ENCODE data around the gene COLEC11. TPM values are rescaled to one million over a fixed set of nuclear protein-coding genes. Genes with fewer than 3 reads are reported as not detected.
"Not testable (repeated sequence)": the region's sequence is repeated elsewhere in the genome, so short reads cannot be mapped to it uniquely, and the experiment has no call there.

The COLEC11 gene
- total RNA-seq, 1 donor from 2014 or later: not detected

- H3K9me3 Mint-ChIP-seq (ENCODE audit: low read depth): no peaks in the 10 kb centered on the region
- no peak for DNase-seq (ENCODE audit: low spot score, unreplicated experiment)
- H3K27me3 Mint-ChIP-seq: no peaks in the 10 kb centered on the region
- peaks cover 16% of the 10 kb centered on the region for H3K36me3 Mint-ChIP-seq (ENCODE audit: insufficient read depth)
- no peak overlapping the region for H3K27ac Mint-ChIP-seq
- TF ChIP-seq, protein P1, sequence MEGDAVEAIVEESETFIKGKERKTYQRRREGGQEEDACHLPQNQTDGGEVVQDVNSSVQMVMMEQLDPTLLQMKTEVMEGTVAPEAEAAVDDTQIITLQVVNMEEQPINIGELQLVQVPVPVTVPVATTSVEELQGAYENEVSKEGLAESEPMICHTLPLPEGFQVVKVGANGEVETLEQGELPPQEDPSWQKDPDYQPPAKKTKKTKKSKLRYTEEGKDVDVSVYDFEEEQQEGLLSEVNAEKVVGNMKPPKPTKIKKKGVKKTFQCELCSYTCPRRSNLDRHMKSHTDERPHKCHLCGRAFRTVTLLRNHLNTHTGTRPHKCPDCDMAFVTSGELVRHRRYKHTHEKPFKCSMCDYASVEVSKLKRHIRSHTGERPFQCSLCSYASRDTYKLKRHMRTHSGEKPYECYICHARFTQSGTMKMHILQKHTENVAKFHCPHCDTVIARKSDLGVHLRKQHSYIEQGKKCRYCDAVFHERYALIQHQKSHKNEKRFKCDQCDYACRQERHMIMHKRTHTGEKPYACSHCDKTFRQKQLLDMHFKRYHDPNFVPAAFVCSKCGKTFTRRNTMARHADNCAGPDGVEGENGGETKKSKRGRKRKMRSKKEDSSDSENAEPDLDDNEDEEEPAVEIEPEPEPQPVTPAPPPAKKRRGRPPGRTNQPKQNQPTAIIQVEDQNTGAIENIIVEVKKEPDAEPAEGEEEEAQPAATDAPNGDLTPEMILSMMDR (IDR thresholded peaks at IDR 0.05; ENCODE audit: unreplicated experiment): no peak
- H3K4me3 Mint-ChIP-seq (ENCODE audit: low read depth): no peak overlapping the region
- peaks cover 17% of the 10 kb centered on the region for H3K4me1 Mint-ChIP-seq (ENCODE audit: low read depth)
These were observed 22.3 kb upstream of the COLEC11 start for GRCh38 chr2:3572620-3573019.

- Mint-ChIP-seq H3K4me3 (ENCODE audit: low read depth) (peak overlapping the region; percentile 95), H3K27me3 (no peaks in the 10 kb centered on the region), H3K4me1 (ENCODE audit: low read depth) (peaks cover 29% of the 10 kb centered on the region), H3K9me3 (ENCODE audit: low read depth) (no peaks in the 10 kb centered on the region), H3K27ac (peak overlapping the region; percentile 43), H3K36me3 (ENCODE audit: insufficient read depth) (peaks cover 27% of the 10 kb centered on the region)
- TF ChIP-seq, protein P1 (IDR thresholded peaks at IDR 0.05; ENCODE audit: unreplicated experiment): no peak
- no peak for DNase-seq (ENCODE audit: low spot score, unreplicated experiment)
These were observed 20.8 kb upstream of the COLEC11 start for GRCh38 chr2:3574155-3574554.

DNA sequence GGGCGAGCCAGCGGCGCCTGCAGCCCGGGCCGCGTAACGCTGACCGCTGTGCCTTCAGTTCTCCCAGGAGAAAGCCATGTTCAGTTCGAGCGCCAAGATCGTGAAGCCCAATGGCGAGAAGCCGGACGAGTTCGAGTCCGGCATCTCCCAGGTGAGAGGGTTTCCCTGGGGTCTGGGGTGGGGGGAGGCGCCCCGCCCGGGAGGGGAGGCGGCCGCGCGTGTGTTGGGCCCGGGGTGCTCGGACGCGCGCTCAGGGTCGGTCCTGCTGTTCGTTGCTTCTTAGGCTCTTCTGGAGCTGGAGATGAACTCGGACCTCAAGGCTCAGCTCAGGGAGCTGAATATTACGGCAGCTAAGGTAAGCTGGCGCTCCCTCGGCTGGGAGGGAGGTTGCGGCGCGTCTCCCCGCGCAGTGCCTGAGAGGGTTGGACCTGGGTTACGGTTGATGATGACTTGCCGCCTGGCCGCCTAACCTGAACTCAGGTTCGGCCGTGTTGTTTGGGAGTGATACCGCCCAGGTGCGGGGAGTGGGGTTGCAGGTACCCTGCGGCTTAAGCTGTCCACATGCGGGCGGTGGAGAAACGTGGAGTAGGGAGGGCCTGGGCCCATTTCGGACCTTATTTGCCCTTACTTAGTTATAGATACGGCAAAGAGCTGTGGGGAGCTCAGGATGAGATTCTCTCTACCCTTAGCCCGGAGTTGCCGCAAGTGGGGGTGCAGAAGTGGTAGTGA lies 19.2 kb upstream of the COLEC11 start:
- H3K27ac Mint-ChIP-seq: peak overlapping the region; percentile 99
- peak; percentile 18 for DNase-seq (ENCODE audit: low spot score, unreplicated experiment)
- TF ChIP-seq, protein P1 (IDR thresholded peaks at IDR 0.05; ENCODE audit: unreplicated experiment): no peak
- peaks cover 35% of the 10 kb centered on the region for H3K36me3 Mint-ChIP-seq (ENCODE audit: insufficient read depth)
- H3K4me1 Mint-ChIP-seq (ENCODE audit: low read depth): peaks cover 32% of the 10 kb centered on the region
- H3K27me3 Mint-ChIP-seq: no peaks in the 10 kb centered on the region
- peak overlapping the region; percentile 95 for H3K4me3 Mint-ChIP-seq (ENCODE audit: low read depth)
- no peaks in the 10 kb centered on the region for H3K9me3 Mint-ChIP-seq (ENCODE audit: low read depth)

DNA sequence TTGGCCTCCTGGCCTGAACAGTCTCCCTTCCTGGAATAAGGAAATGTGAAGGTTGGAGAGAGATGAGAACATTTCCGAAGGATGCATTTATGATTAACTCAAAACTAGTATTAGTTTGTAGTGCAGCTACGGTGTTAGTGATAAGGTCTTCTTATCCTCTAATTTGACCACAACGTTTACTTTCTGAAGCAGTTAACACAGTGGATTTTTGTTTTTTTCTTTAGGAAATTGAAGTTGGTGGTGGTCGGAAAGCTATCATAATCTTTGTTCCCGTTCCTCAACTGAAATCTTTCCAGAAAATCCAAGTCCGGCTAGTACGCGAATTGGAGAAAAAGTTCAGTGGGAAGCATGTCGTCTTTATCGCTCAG lies 18.7 kb upstream of the COLEC11 start:
- not testable (repeated sequence) for H3K27me3 Mint-ChIP-seq; H3K9me3 Mint-ChIP-seq (ENCODE audit: low read depth); DNase-seq (ENCODE audit: low spot score, unreplicated experiment)
- Mint-ChIP-seq H3K4me3 (ENCODE audit: low read depth) (peak overlapping the region; percentile 95), H3K4me1 (ENCODE audit: low read depth) (peaks cover 32% of the 10 kb centered on the region), H3K36me3 (ENCODE audit: insufficient read depth) (peaks cover 36% of the 10 kb centered on the region), H3K27ac (peak overlapping the region; percentile 99)

GRCh38 chr2:3578987-3579386 lies 15.9 kb upstream of the COLEC11 start:
- no peak for DNase-seq (ENCODE audit: low spot score, unreplicated experiment)
- Mint-ChIP-seq H3K4me3 (ENCODE audit: low read depth) (no peak overlapping the region), H3K9me3 (ENCODE audit: low read depth) (no peaks in the 10 kb centered on the region), H3K4me1 (ENCODE audit: low read depth) (peaks cover 32% of the 10 kb centered on the region), H3K27me3 (no peaks in the 10 kb centered on the region), H3K36me3 (ENCODE audit: insufficient read depth) (peaks cover 39% of the 10 kb centered on the region), H3K27ac (peak overlapping the region; percentile 65)
- TF ChIP-seq, protein P1 (IDR thresholded peaks at IDR 0.05; ENCODE audit: unreplicated experiment): no peak

DNA sequence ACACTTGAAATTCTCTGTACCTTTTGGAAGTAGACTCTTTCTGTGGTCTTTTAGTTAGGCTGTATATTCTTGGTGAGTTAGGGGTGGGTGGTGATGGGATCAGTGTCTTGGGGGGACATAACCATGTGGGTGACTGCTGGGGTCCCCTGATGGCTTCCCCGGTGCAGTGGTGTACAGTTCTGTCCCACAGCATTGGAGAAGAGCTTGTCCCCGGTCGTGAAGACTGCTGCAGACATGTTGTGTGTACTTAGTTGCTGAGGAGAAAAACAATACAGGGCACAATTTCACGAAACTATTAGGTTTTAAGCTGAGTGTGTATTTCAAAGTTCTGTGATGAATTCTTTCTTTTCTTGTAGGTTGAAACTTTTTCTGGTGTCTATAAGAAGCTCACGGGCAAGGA lies 14.5 kb upstream of the COLEC11 start:
- Mint-ChIP-seq H3K27me3 (no peaks in the 10 kb centered on the region), H3K4me1 (ENCODE audit: low read depth) (peaks cover 32% of the 10 kb centered on the region), H3K9me3 (ENCODE audit: low read depth) (no peaks in the 10 kb centered on the region), H3K27ac (peak overlapping the region; percentile 92), H3K36me3 (ENCODE audit: insufficient read depth) (peaks cover 40% of the 10 kb centered on the region), H3K4me3 (ENCODE audit: low read depth) (no peak overlapping the region)
- DNase-seq (ENCODE audit: low spot score, unreplicated experiment): no peak
- TF ChIP-seq, protein P1 (IDR thresholded peaks at IDR 0.05; ENCODE audit: unreplicated experiment): no peak
